PC-9 (cell line): ENCODE data around the gene CR1.

Experiments used
- CTCF ChIP-seq: fragments of 200-600 bp; sonication (generic); conservative IDR thresholded peaks from 2 replicates; pipeline ENCODE4 v1.6.1; 2017; ENCODE audit warnings: mixed run types, antibody characterized with exemption, mild to moderate bottlenecking, moderate library complexity
- EZH2 ChIP-seq: fragments of 200-600 bp; sonication (generic); IDR thresholded peaks from 2 replicates; pipeline ENCODE4 v1.8.0; 2017; ENCODE audit warnings: antibody characterized with exemption, low read depth

GRCh38 chr1:207453710-207454045, 42.3 kb upstream of the CR1 start:
- no peak for TF ChIP-seq CTCF
- no peak for TF ChIP-seq EZH2
